ENCODE data around the gene SLC35F1. TPM values are rescaled to one million over a fixed set of nuclear protein-coding genes. Genes with fewer than 3 reads are reported as not detected.
"Not testable (repeated sequence)": the region's sequence is repeated elsewhere in the genome, so short reads cannot be mapped to it uniquely, and the experiment has no call there.

SLC35F1 gene
- total RNA-seq, 4 donors from 2014 or later = 0.28 to 0.53 (median 0.40) TPM; not detected in 1

- no peak for DNase-seq
- no peaks in the 10 kb centered on the region for H3K36me3 ChIP-seq
- no peaks in the 10 kb centered on the region for H3K4me1 ChIP-seq
- TF ChIP-seq CTCF (IDR thresholded peaks at IDR 0.05) (no peak), POLR2A (IDR thresholded peaks at IDR 0.05) (no peak)
- H3K27ac ChIP-seq = no peak overlapping the region
- no peak overlapping the region for H3K4me3 ChIP-seq
- H3K9me3 ChIP-seq = no peaks in the 10 kb centered on the region
- no peaks in the 10 kb centered on the region for H3K27me3 ChIP-seq
These were observed 105.9 kb downstream of the SLC35F1 start for GRCh38 chr6:118012944-118013343.

- TF ChIP-seq CTCF (IDR thresholded peaks at IDR 0.05) = no peak
- TF ChIP-seq POLR2A (IDR thresholded peaks at IDR 0.05) = no peak
- Histone ChIP-seq H3K36me3 (no peaks in the 10 kb centered on the region), H3K4me1 (no peaks in the 10 kb centered on the region), H3K4me3 (no peak overlapping the region), H3K27me3 (no peaks in the 10 kb centered on the region), H3K27ac (no peak overlapping the region), H3K9me3 (no peaks in the 10 kb centered on the region)
- DNase-seq = no peak
These were observed 109.5 kb downstream of the SLC35F1 start for GRCh38 chr6:118016532-118016931.

GRCh38 chr6:118017301-118017848, 110.3 kb downstream of the SLC35F1 start:
- H3K27ac ChIP-seq = no peak overlapping the region
- H3K27me3 ChIP-seq = no peaks in the 10 kb centered on the region
- H3K4me1 ChIP-seq = no peaks in the 10 kb centered on the region
- H3K36me3 ChIP-seq = no peaks in the 10 kb centered on the region
- no peak overlapping the region for H3K4me3 ChIP-seq
- no peak for TF ChIP-seq POLR2A (IDR thresholded peaks at IDR 0.05)
- TF ChIP-seq CTCF (IDR thresholded peaks at IDR 0.05) = no peak
- DNase-seq = no peak
- no peaks in the 10 kb centered on the region for H3K9me3 ChIP-seq

GRCh38 chr6:118023771-118024170, 116.7 kb downstream of the SLC35F1 start:
- H3K27me3 ChIP-seq = no peaks in the 10 kb centered on the region
- H3K4me1 ChIP-seq = no peaks in the 10 kb centered on the region
- no peaks in the 10 kb centered on the region for H3K9me3 ChIP-seq
- no peak overlapping the region for H3K4me3 ChIP-seq
- DNase-seq = no peak
- TF ChIP-seq CTCF (IDR thresholded peaks at IDR 0.05) (no peak), POLR2A (IDR thresholded peaks at IDR 0.05) (no peak)
- H3K36me3 ChIP-seq = no peaks in the 10 kb centered on the region
- H3K27ac ChIP-seq = no peak overlapping the region

- no peaks in the 10 kb centered on the region for H3K27me3 ChIP-seq
- no peaks in the 10 kb centered on the region for H3K36me3 ChIP-seq
- no peak overlapping the region for H3K27ac ChIP-seq
- TF ChIP-seq POLR2A (IDR thresholded peaks at IDR 0.05) (no peak), CTCF (IDR thresholded peaks at IDR 0.05) (no peak)
- H3K9me3 ChIP-seq = no peaks in the 10 kb centered on the region
- no peaks in the 10 kb centered on the region for H3K4me1 ChIP-seq
- no peak overlapping the region for H3K4me3 ChIP-seq
- no peak for DNase-seq
These were observed 122.9 kb downstream of the SLC35F1 start for GRCh38 chr6:118029967-118030366.

- not testable (repeated sequence) for H3K4me3 ChIP-seq, H3K27ac ChIP-seq
These were observed 130.4 kb downstream of the SLC35F1 start for GRCh38 chr6:118037479-118037878.

More at GRCh38 chr6:118037479-118037878, 130.4 kb downstream of the SLC35F1 start:
- not testable (repeated sequence) for H3K27me3 ChIP-seq, DNase-seq, H3K36me3 ChIP-seq, H3K9me3 ChIP-seq, H3K4me1 ChIP-seq
